Heart left ventricle (tissue), 16 donors: ENCODE data around the gene EMID1. TPM values are rescaled to one million over a fixed set of nuclear protein-coding genes. Genes with fewer than 3 reads are reported as not detected.

Experiments used
- ATAC-seq, 4 donors: fragments of 200-7000 bp; cut with Tn5 transposase; one replicate each; pipeline ENCODE4 v1.9.1; 2020 to 2022; ENCODE audit warnings: moderate library complexity in 4 of 4, mild to moderate bottlenecking in 3 of 4, moderate number of reproducible peaks in 1 of 4
- DNase-seq, 5 donors: peaks; one replicate each; pipeline ENCODE4 v3.0.0-alpha.2; 2020
- H3K27ac ChIP-seq, 12 donors: fragments of 200-600 bp; sonication (generic) in 4 of 12; one replicate each; pipeline versions ENCODE4 v1.5.0 to v1.8.0; 2016 to 2022; ENCODE audit warnings: mild to moderate bottlenecking in 2 of 12
- H3K27me3 ChIP-seq, 9 donors: fragments of 200-600 bp; sonication (generic) in 2 of 9; one replicate each; pipeline versions ENCODE4 v1.5.1 to v1.8.0; 2016 to 2022; ENCODE audit warnings: mild to moderate bottlenecking in 3 of 9
- H3K36me3 ChIP-seq, 9 donors: fragments of 200-600 bp; sonication (generic) in 2 of 9; one replicate each; pipeline versions ENCODE4 v1.5.0 to v1.8.0; 2018 to 2022; ENCODE audit warnings: mild to moderate bottlenecking in 2 of 9
- H3K4me1 ChIP-seq, 12 donors: fragments of 200-600 bp; sonication (generic) in 4 of 12; one replicate each; pipeline versions ENCODE4 v1.5.0 to v1.8.0; 2016 to 2022; ENCODE audit warnings: mild to moderate bottlenecking in 3 of 12
- H3K4me3 ChIP-seq, 12 donors: fragments of 200-600 bp; sonication (generic) in 4 of 12; one replicate each; pipeline versions ENCODE4 v1.5.0 to v1.8.0; 2017 to 2022; ENCODE audit warnings: mild to moderate bottlenecking in 9 of 12, moderate library complexity in 4 of 12
- H3K9me3 ChIP-seq, 12 donors: fragments of 200-600 bp; sonication (generic) in 4 of 12; one replicate each; pipeline versions ENCODE4 v1.5.0 to v1.8.0; 2016 to 2022; ENCODE audit warnings: mild to moderate bottlenecking in 1 of 12
- POLR2A ChIP-seq, 2 donors: fragments of 450-650 bp; IDR thresholded peaks; one replicate each; pipeline ENCODE4 v1.6.1; 2017; ENCODE audit warnings: antibody characterized with exemption in 2 of 2, mild to moderate bottlenecking in 2 of 2, moderate library complexity in 2 of 2
- WGBS, 4 donors: extraction: QIAGEN DNeasy Blood & Tissue Kit in 2 of 4; methylation state at CpG; one replicate each; pipeline versions ENCODE4 v1.1.5 to v1.1.7; 2013 to 2018; 5-methylcytosine and 5-hydroxymethylcytosine counted together
- intact Hi-C, 10 donors: fragments of 100-400 bp; cut with DNase I; formaldehyde crosslinking; loops; one replicate each; pipeline versions ENCODE4 v1.11.1 to v1.14.2; 2022
- polyA plus RNA-seq, 2 donors: library from polyadenylated mRNA; stranded (reverse); fragments of 200-250 nt; gene quantifications; one replicate each; pipeline ENCODE4 v1.2.3, GENCODE V29; 2013
- total RNA-seq, 9 donors: library from RNA; depleted of rRNA in 2 of 9; stranded (reverse); fragments of >200 nt in 2 of 9; fragmentation: NEBNext Ultra II Directional in 3 of 9; extraction: Animal tissue kit (Norgen Biotek cat#: 25700) in 3 of 9; gene quantifications; one replicate each; pipeline versions ENCODE4 v1.1.0 to v1.2.4, GENCODE V29; 2016 to 2023
- TF ChIP-seq, protein P1 (sequence below), 12 donors: fragments of 200-600 bp; sonication (generic) in 4 of 12; IDR thresholded peaks; one replicate each; pipeline versions ENCODE4 v1.5.0 to v1.8.0; 2018 to 2022; ENCODE audit warnings: antibody characterized with exemption in 12 of 12, mild to moderate bottlenecking in 5 of 12
- donor health status: ischemic (EF 13 %, LVEDD 7.1; RV severe dilation, severe dysfunction).
- donor health status: healthy with polysubstance abuse.
- donor health status: DM: no; HTN: yes; CAD: no.
- donor health status: DM: no; HTN: no; CAD: no.
- donor health status: ischemic (EF 25% LVEDD 6.9; RV normal size, moderate dysfunction).
- donor health status: ischemic (EF 25% LVEDD 5.7; RV mildly dilated, moderate dysfunction).
- donor health status: healthy.
- donor health status: DM: yes; HTN: yes; CAD: no.
- donor health status: ischemic (EF 35%, LVEDD 5.7; RV mildly dilated, moderate dysfunction).
- donor health status: nonischemic (EF 11% LVEDD 7.7; RV severe dilation, severe dysfunction).
- donor health status: DM: yes; HTN: yes; CAD: no.
- donor health status: PGD.
- donor health status: ischemic (EF 29% LVEDD 5.4; RV normal size, mild dysfunction).
- donor health status: nonischemic (EF 23%, LVEDD 6.1; RV moderate dilation, normal function).

The EMID1 gene
- total and polyA plus RNA-seq, 11 donors: 0.16 to 1.5 (median 0.32) TPM; not detected in 2

DNA sequence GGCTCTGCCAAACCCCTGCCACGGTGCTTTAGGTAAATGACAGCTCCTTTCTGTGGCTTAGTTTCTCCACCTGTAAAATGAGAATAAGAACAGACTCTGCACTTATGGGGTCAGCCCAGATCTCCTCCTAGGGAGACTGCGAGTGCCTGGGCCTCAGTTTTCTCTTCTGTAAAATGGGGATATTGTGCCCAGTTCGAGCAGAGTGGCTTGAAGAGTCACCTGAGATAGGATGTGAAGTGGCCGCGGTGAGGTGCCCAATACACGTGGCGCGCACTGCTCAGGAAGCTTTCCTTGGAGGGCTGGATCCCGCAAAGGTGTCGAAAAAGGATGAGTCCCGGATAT is 473 bp upstream of the EMID1 start:
- H3K27me3 ChIP-seq: peaks cover 0 to 17% (median 0%) of the 10 kb centered on the region in 9 donors
- ATAC-seq: no peak
- H3K4me3 ChIP-seq: peak overlapping the region in 10 of 12 donors; percentile 23 to 65 (median 50)
- WGBS, 4 donors: 72 to 74% (median 72%) methylated on average over 11 of the region's 11 CpGs
- TF ChIP-seq POLR2A (IDR thresholded peaks at IDR 0.05): no peak
- TF ChIP-seq, protein P1, sequence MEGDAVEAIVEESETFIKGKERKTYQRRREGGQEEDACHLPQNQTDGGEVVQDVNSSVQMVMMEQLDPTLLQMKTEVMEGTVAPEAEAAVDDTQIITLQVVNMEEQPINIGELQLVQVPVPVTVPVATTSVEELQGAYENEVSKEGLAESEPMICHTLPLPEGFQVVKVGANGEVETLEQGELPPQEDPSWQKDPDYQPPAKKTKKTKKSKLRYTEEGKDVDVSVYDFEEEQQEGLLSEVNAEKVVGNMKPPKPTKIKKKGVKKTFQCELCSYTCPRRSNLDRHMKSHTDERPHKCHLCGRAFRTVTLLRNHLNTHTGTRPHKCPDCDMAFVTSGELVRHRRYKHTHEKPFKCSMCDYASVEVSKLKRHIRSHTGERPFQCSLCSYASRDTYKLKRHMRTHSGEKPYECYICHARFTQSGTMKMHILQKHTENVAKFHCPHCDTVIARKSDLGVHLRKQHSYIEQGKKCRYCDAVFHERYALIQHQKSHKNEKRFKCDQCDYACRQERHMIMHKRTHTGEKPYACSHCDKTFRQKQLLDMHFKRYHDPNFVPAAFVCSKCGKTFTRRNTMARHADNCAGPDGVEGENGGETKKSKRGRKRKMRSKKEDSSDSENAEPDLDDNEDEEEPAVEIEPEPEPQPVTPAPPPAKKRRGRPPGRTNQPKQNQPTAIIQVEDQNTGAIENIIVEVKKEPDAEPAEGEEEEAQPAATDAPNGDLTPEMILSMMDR (IDR thresholded peaks at IDR 0.05): no peak
- no peak for DNase-seq
- no peak overlapping the region for H3K27ac ChIP-seq
- peaks cover 0 to 29% (median 19%) of the 10 kb centered on the region in 12 donors for H3K4me1 ChIP-seq
- intact Hi-C loops: loop anchor here in 1 of 10 donors (5.0 kb wide), 1 partner anchor 37 kb away; no protein-coding TSS in a partner anchor
- H3K9me3 ChIP-seq: no peaks in the 10 kb centered on the region
- no peaks in the 10 kb centered on the region for H3K36me3 ChIP-seq

DNA sequence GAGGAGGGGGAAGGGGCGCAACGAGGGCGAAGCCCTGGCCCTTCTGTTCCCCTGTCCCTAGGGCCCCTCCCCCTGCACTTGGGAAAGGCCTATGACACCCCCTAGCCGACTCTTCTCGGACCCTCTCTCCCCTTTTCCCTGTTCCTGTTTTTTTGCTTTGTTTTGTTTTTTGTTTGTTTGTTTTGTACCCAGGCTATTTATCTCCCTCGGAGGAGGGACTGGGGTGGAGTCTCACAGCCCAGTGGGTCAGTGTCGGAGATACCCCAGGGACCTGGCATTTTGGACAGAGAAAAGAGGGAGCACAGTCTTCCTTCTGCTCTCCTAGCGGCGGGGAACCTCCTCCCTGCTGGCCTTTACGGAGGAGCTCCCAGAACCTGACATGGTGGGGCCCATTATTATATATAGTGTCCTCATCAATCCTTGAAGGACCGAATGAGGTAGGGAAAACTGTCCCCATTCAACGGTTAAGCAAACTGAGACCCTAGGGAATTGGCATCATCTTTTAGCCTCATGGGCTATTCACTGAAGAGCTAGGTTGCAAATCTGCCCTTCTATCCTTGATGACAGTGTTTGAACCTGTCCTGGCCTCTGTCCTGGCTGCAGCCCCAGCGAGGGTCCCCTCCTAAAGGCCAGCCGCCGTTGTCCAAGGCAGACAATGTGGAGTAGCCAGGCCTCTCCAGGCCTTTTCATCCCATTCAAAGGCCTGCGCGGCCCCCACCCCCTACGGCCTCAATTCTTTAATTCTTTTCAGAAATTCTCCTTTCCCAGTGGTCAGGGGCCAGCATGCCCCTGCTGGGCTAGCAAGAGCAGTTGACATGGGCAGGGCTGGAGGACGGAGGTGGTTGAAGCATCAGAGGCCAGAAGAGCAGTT is 911 bp downstream of the EMID1 start:
- H3K27ac ChIP-seq: no peak overlapping the region
- DNase-seq (no peak), ATAC-seq (no peak)
- H3K36me3 ChIP-seq: no peaks in the 10 kb centered on the region
- peaks cover 0 to 17% (median 0%) of the 10 kb centered on the region in 9 donors for H3K27me3 ChIP-seq
- WGBS, 4 donors: 57 to 66% (median 59%) methylated on average over 19 of the region's 19 CpGs
- peak overlapping the region; percentile 16 to 65 (median 56) for H3K4me3 ChIP-seq
- no peak for TF ChIP-seq POLR2A (IDR thresholded peaks at IDR 0.05)
- TF ChIP-seq, protein P1 (IDR thresholded peaks at IDR 0.05): no peak
- intact Hi-C loops: loop anchor here in 1 of 10 donors (5.0 kb wide), 1 partner anchor 36 kb away; no protein-coding TSS in a partner anchor
- H3K4me1 ChIP-seq: peaks cover 0 to 29% (median 19%) of the 10 kb centered on the region in 12 donors
- no peaks in the 10 kb centered on the region for H3K9me3 ChIP-seq

DNA sequence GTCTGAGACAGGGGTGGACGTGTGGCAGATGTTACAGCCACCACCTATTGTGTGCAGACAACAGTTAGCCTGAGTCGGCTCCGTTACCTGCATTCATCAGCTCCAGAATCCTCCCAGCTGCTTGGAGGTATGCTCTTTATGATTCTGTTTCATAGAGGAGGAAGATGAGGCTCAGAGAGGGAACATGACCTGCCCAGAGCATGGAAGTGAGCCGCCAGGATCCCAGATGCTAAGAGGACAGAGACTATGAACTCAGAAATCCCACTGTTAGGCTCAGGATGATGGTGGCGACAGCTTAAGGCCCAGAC is 1.5 kb downstream of the EMID1 start:
- Histone ChIP-seq H3K27me3 (peaks cover 0 to 17% (median 0%) of the 10 kb centered on the region in 9 donors), H3K36me3 (no peaks in the 10 kb centered on the region), H3K4me3 (no peak overlapping the region), H3K9me3 (no peaks in the 10 kb centered on the region), H3K4me1 (peaks cover 0 to 24% (median 15%) of the 10 kb centered on the region in 12 donors), H3K27ac (no peak overlapping the region)
- no peak for TF ChIP-seq POLR2A (IDR thresholded peaks at IDR 0.05)
- TF ChIP-seq, protein P1 (IDR thresholded peaks at IDR 0.05): no peak
- intact Hi-C loops: loop anchor here in 1 of 10 donors (5.0 kb wide), 1 partner anchor 35 kb away; no protein-coding TSS in a partner anchor
- ATAC-seq (no peak), DNase-seq (no peak)
- WGBS, 4 donors: 94 to 96% (median 95%) methylated on average over 5 of the region's 5 CpGs
